GM23338 (cell line): Measurements from ENCODE around the gene SHKBP1. TPM values are rescaled to one million over a fixed set of nuclear protein-coding genes. Genes with fewer than 3 reads are reported as not detected.

Experiments used
- ATAC-seq: fragments of 200-7000 bp; cut with Tn5 transposase; 3 replicates; pipeline ENCODE4 v1.9.1; 2020
- DNase-seq: peaks from one replicate; pipeline ENCODE4 v3.0.0-alpha.2; 2015; ENCODE audit warnings: low spot score
- H2AFZ ChIP-seq: fragments of 200-600 bp; sonication (generic); 2 replicates; pipeline ENCODE4 v1.8.0; 2016; ENCODE audit warnings: antibody characterized with exemption, mild to moderate bottlenecking, moderate library complexity
- H3F3A ChIP-seq: fragments of 200-600 bp; sonication (generic); replicated peaks from 2 replicates; pipeline ENCODE4 v1.8.0; 2017; ENCODE audit warnings: antibody characterized with exemption, mixed run types, low read depth
- H3K27ac ChIP-seq: fragments of 200-600 bp; sonication (generic); 2 replicates; pipeline ENCODE4 v1.6.1; 2016; ENCODE audit warnings: low read depth
- H3K27me3 ChIP-seq: fragments of 200-600 bp; sonication (generic); 2 replicates; pipeline ENCODE4 v1.8.0; 2016; ENCODE audit warnings: mild to moderate bottlenecking, mixed run types, moderate library complexity; ENCODE audit not compliant: insufficient read depth
- H3K36me3 ChIP-seq: fragments of 200-600 bp; sonication (generic); 2 replicates; pipeline ENCODE4 v1.8.0; 2016; ENCODE audit warnings: mild to moderate bottlenecking; ENCODE audit not compliant: insufficient read depth
- H3K4me1 ChIP-seq: fragments of 200-600 bp; sonication (generic); 2 replicates; pipeline ENCODE4 v1.8.0; 2016; ENCODE audit warnings: mild to moderate bottlenecking, moderate library complexity; ENCODE audit not compliant: insufficient read depth
- H3K4me2 ChIP-seq: fragments of 200-600 bp; sonication (generic); 2 replicates; pipeline ENCODE4 v1.7.1; 2017; ENCODE audit warnings: mixed run types
- H3K4me3 ChIP-seq: fragments of 200-600 bp; sonication (generic); 2 replicates; pipeline ENCODE4 v1.6.1; 2016; ENCODE audit warnings: mixed run types
- H3K79me2 ChIP-seq: fragments of 200-600 bp; sonication (generic); replicated peaks from 2 replicates; pipeline ENCODE4 v1.8.0; 2017; ENCODE audit warnings: mild to moderate bottlenecking; ENCODE audit not compliant: insufficient read depth
- H3K9me2 ChIP-seq: fragments of 200-600 bp; sonication (generic); 2 replicates; pipeline ENCODE4 v1.8.0; 2017; ENCODE audit not compliant: insufficient read depth
- H4K20me1 ChIP-seq: fragments of 200-600 bp; sonication (generic); replicated peaks from 2 replicates; pipeline ENCODE4 v1.8.0; 2017; ENCODE audit warnings: mild to moderate bottlenecking; ENCODE audit not compliant: insufficient read depth
- H3K27ac Mint-ChIP-seq: 2 replicates; pipeline ENCODE4 v1.8.0; 2020; ENCODE audit warnings: inconsistent platforms, mild to moderate bottlenecking, moderate library complexity, mixed read lengths
- H3K27me3 Mint-ChIP-seq: 3 replicates; pipeline ENCODE4 v1.8.0; 2022; ENCODE audit warnings: low read depth, mild to moderate bottlenecking, moderate library complexity, mixed read lengths, inconsistent platforms; ENCODE audit not compliant: insufficient read depth, poor library complexity
- H3K36me3 Mint-ChIP-seq: 3 replicates; pipeline ENCODE4 v1.8.0; 2021; ENCODE audit warnings: low read depth, mild to moderate bottlenecking, inconsistent platforms, moderate library complexity, mixed read lengths
- H3K4me1 Mint-ChIP-seq: 3 replicates; pipeline ENCODE4 v1.8.0; 2020; ENCODE audit warnings: mild to moderate bottlenecking, inconsistent platforms, mixed read lengths
- H3K4me3 Mint-ChIP-seq: 3 replicates; pipeline ENCODE4 v1.8.0; 2021; ENCODE audit warnings: moderate library complexity, mild to moderate bottlenecking, inconsistent platforms, mixed read lengths
- H3K9me3 Mint-ChIP-seq: 3 replicates; pipeline ENCODE4 v1.8.0; 2020; ENCODE audit warnings: moderate library complexity, mild to moderate bottlenecking, inconsistent platforms, mixed read lengths
- CREB1 ChIP-seq: fragments of 250-450 bp; sonication (Bioruptor Pico); IDR thresholded peaks from 2 replicates; pipeline ENCODE4 v1.5.0; 2020; ENCODE audit warnings: low read depth, mild to moderate bottlenecking, moderate library complexity
- CTCF ChIP-seq, 2 experiments: fragments of 200-600 bp in 1 of 2; sonication (generic) in 1 of 2; conservative IDR thresholded peaks; 2 replicates each; pipeline versions ENCODE4 v1.5.1 to v1.6.1; 2016 to 2017; ENCODE audit warnings: antibody characterized with exemption in 2 of 2, low read depth in 2 of 2, mild to moderate bottlenecking in 2 of 2, moderate library complexity in 1 of 2
- ETS1 ChIP-seq: IDR thresholded peaks from 2 replicates; pipeline ENCODE4 v1.6.1; 2016; ENCODE audit warnings: antibody characterized with exemption
- EZH2 ChIP-seq: fragments of 200-600 bp; sonication (generic); IDR thresholded peaks from one replicate; pipeline ENCODE4 v1.8.0; 2017; ENCODE audit warnings: antibody characterized with exemption, mild to moderate bottlenecking, low read depth; ENCODE audit not compliant: unreplicated experiment
- EZH2phosphoT487 ChIP-seq: fragments of 200-600 bp; sonication (generic); IDR thresholded peaks from one replicate; pipeline ENCODE4 v1.8.1; 2018; ENCODE audit warnings: antibody characterized with exemption; ENCODE audit not compliant: unreplicated experiment
- JUNB ChIP-seq: IDR thresholded peaks from one replicate; pipeline ENCODE4 v1.6.1; 2016; ENCODE audit warnings: antibody characterized with exemption; ENCODE audit not compliant: unreplicated experiment
- NANOG ChIP-seq: IDR thresholded peaks from 2 replicates; pipeline ENCODE4 v1.6.1; 2016; ENCODE audit warnings: antibody characterized with exemption, borderline replicate concordance
- POLR2AphosphoS5 ChIP-seq: IDR thresholded peaks from 2 replicates; pipeline ENCODE4 v1.6.1; 2016; ENCODE audit warnings: antibody characterized with exemption, low read depth
- REST ChIP-seq: IDR thresholded peaks from one replicate; pipeline ENCODE4 v1.6.1; 2018; ENCODE audit warnings: antibody characterized with exemption; ENCODE audit not compliant: unreplicated experiment
- STAT1 ChIP-seq: IDR thresholded peaks from one replicate; pipeline ENCODE4 v1.6.1; 2016; ENCODE audit warnings: antibody characterized with exemption; ENCODE audit not compliant: unreplicated experiment
- ZNF114 ChIP-seq: fragments of 250-450 bp; sonication (Bioruptor Pico); IDR thresholded peaks from 2 replicates; pipeline ENCODE4 v1.5.0; 2020; ENCODE audit warnings: mild to moderate bottlenecking, moderate library complexity
- ZNF331 ChIP-seq: fragments of 250-450 bp; sonication (Bioruptor Pico); IDR thresholded peaks from 2 replicates; pipeline ENCODE4 v1.5.0; 2020; ENCODE audit warnings: low read depth, mild to moderate bottlenecking, moderate library complexity
- ZNF462 ChIP-seq: fragments of 250-450 bp; sonication (Bioruptor Pico); IDR thresholded peaks from 2 replicates; pipeline ENCODE4 v1.5.0; 2020; ENCODE audit warnings: mild to moderate bottlenecking, moderate library complexity
- polyA plus RNA-seq: library from polyadenylated mRNA; unstranded; fragments of >200 nt; fragmentation: Nextera tagmentation; extraction: Ambion mirVana; gene quantifications from 2 replicates; pipeline ENCODE4 v1.2.1, GENCODE V29; 2016
- total RNA-seq: library from RNA; depleted of rRNA; stranded (reverse); fragments of >200 nt; shearing (Covaris generic); gene quantifications from 2 replicates; pipeline ENCODE4 v1.2.3, GENCODE V29; 2014

Gene SHKBP1
- total and polyA plus RNA-seq, 2 experiments from 2014 or later, result 63.2 to 69.8 TPM

GRCh38 chr19:40598121-40598917 is 21.6 kb downstream of the SHKBP1 start:
- Histone ChIP-seq H3K27me3 (peaks cover 76% of the 10 kb centered on the region), H3K4me2 (peak overlapping the region; percentile 86), H3F3A (peaks cover 22% of the 10 kb centered on the region), H3K9me2 (no peaks in the 10 kb centered on the region), H3K79me2 (no peaks in the 10 kb centered on the region), H3K4me1 (peaks cover 52% of the 10 kb centered on the region), H3K4me3 (peak overlapping the region; percentile 70), H4K20me1 (no peaks in the 10 kb centered on the region; the same call in 1 of the 2 replicates), H3K36me3 (no peaks in the 10 kb centered on the region), H3K27ac (peak overlapping the region; percentile 53; the same call in 1 of the 2 replicates), H2AFZ (peak overlapping the region; percentile 92; the same call in 1 of the 2 replicates)
- H3K4me1 Mint-ChIP-seq, result peaks cover 48% of the 10 kb centered on the region
- H3K27me3 Mint-ChIP-seq, result peaks cover 66% of the 10 kb centered on the region
- peak overlapping the region; percentile 87 for H3K4me3 Mint-ChIP-seq
- H3K9me3 Mint-ChIP-seq, result no peaks in the 10 kb centered on the region; the same call in 2 of the 3 replicates
- ATAC-seq (peak; percentile 56), DNase-seq (peak; percentile 97)
- peak overlapping the region; percentile 73 for H3K27ac Mint-ChIP-seq
- H3K36me3 Mint-ChIP-seq, result no peaks in the 10 kb centered on the region
- TF ChIP-seq POLR2AphosphoS5, result peak; percentile 80
- TF ChIP-seq CTCF (conservative IDR thresholded peaks at IDR 0.05; ENCODE audit: low read depth in 2 of 2), result peak; percentile 98 to 100
- TF ChIP-seq ZNF114, result no peak
- TF ChIP-seq EZH2phosphoT487, result no peak
- no peak for TF ChIP-seq EZH2
- TF ChIP-seq ZNF462 (CRISPR knock-in tag), result no peak
- no peak for TF ChIP-seq ETS1
- TF ChIP-seq NANOG, result no peak
- TF ChIP-seq STAT1, result no peak
- no peak for TF ChIP-seq ZNF331 (CRISPR knock-in tag)
- no peak for TF ChIP-seq JUNB
- TF ChIP-seq REST, result no peak
- TF ChIP-seq CREB1 (CRISPR knock-in tag), result peak; percentile 64
